Subcutaneous adipose tissue (tissue), 4 donors: ENCODE data around the gene ADGRG6. TPM values are rescaled to one million over a fixed set of nuclear protein-coding genes. Genes with fewer than 3 reads are reported as not detected.

Experiments used
- total RNA-seq, 4 donors: library from RNA; depleted of rRNA; stranded (reverse); fragments of >200 nt; gene quantifications; one replicate each; pipeline ENCODE4 v1.1.0, GENCODE V29; 2016
- TF ChIP-seq, protein P1 (sequence below): fragments of 450-650 bp; IDR thresholded peaks from one replicate; pipeline ENCODE4 v1.5.1; 2016; ENCODE audit warnings: low read depth, mild to moderate bottlenecking, control low read depth, antibody characterized with exemption, moderate library complexity

Gene ADGRG6
- total RNA-seq, 4 donors from 2014 or later, result 17.3 to 25.8 (median 18.7) TPM

DNA sequence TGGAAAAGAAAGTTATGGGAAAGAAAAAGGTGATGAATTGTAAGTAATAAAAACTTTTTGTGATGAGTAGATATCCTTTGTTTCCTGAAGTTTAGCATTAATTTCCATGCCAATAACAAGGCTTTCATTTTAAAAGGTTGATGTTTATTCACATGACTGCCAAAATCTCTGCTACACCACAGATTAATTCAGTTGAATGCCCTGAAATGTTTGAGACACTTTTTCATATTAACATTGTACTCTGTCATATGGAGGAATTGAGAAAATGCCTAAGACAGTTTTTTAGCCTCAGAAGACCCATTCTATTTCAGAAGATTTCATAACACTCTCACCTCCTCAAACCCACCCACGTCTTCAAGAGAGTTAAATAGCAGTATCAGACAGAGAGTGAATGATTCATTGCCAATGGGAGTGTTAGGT is 115.5 kb downstream of the ADGRG6 start:
- TF ChIP-seq, protein P1, sequence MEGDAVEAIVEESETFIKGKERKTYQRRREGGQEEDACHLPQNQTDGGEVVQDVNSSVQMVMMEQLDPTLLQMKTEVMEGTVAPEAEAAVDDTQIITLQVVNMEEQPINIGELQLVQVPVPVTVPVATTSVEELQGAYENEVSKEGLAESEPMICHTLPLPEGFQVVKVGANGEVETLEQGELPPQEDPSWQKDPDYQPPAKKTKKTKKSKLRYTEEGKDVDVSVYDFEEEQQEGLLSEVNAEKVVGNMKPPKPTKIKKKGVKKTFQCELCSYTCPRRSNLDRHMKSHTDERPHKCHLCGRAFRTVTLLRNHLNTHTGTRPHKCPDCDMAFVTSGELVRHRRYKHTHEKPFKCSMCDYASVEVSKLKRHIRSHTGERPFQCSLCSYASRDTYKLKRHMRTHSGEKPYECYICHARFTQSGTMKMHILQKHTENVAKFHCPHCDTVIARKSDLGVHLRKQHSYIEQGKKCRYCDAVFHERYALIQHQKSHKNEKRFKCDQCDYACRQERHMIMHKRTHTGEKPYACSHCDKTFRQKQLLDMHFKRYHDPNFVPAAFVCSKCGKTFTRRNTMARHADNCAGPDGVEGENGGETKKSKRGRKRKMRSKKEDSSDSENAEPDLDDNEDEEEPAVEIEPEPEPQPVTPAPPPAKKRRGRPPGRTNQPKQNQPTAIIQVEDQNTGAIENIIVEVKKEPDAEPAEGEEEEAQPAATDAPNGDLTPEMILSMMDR, result no peak

DNA sequence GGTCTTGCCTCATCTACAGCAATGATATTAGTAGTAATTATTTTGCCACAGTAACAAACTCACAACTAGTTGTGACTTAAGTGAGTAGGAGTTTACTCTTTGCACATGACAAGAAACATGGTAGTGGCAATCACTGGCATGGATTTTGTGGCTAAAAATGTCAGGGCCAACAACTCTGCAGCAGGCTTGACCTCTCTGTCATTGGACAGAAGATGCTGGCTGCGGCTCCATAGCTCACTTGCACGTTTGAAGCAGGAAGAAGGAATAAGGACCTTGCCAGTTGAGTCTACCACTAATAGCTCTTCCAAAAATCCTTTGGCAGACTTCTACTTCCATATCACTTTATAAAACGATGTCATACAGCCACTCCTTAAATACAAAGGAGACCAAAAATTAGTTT is 117.3 kb downstream of the ADGRG6 start:
- TF ChIP-seq, protein P1, result no peak

DNA sequence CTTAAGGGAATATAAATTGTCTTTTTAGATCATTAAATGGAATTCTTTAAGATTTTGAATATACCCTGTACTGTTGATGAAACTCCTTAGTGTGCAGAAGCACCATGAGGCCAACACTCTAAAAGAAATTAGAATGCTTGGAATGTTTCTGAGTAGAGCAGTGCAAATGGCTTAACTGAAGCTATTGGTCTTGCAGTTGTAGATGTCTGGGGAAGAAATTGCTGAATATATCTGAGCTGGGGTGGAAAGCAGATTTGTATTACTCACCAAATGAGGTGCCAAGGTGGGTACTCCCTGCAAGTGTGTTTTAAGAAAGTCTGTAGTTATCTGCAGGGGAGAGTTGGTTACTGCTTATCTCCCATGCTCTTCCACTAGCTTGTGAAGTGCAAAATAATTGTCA is 119.0 kb downstream of the ADGRG6 start:
- TF ChIP-seq, protein P1, result no peak

DNA sequence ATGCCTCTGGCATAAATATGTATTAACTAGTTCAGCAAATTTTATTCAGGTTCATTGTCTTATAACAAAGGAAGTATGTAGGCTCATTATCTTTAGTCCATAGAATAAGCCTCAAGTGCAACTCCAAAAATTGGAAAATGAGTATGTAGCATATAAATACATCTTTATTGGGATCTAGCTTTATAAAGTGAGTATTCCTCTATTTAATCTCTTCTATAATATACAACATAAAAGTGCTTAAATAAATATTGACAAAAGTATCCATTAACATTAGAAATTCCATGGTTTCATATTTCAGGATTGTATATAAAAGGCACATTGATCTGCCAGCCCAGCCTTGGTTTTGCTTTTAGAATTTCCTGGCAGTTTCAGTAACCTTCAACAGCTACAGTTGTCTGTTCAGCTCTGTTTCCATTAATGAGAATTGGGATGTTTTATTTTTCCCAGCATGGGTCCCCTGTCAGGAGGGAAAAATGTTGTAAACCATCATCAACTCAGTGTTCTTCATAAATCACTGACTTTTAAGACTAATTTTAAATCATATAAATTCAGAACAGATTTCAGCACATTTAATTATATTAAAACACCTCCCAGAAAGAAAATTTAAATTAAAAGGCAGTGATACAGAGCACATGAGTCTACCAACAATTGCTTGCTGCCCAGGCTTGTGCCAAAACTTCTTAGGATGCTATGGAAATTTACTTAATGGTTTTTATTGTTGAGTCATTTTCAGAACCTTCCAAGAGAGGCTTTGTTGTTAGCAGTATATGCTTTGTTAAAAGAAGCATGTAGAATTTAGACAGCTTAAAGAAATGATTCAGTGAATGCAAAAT is 119.7 kb downstream of the ADGRG6 start:
- TF ChIP-seq, protein P1, result no peak

DNA sequence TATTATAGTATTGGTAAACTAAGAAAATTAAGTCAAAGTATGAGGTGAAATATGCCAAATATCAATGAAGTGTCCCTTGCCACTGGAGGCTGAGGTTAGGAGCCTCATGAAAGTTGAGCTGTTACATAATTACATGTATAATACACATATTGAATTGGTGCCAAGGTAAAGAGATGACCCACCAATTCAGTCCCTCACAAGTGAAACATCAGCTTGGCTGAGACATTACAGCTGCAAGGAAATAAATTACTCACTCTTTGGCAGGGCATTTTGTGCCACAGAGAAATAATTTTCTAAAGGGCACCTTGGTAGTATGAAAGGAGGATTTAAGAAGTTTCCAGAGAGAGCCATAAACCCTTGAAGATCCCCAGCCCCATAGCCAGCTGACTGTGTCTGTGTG is 127.4 kb downstream of the ADGRG6 start:
- TF ChIP-seq, protein P1, result no peak

DNA sequence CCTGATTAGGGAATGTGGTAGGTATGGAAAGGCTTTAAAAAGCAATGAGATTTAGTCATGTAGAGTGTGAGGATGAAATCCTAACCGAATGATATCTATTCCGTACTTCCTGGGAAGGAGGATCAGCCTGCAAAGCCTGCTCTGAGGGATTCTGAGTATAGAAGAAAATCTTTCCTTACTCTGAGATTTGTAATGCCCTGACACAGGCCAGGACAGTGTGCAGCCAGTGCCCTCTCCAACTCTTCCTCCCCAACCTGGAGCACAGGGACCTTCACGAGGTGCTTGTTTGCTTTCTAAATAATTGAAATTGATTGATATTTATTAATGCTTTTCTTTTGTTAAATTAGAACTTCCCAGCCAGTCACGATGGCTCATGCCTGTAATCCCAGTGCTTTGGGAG is 131.6 kb downstream of the ADGRG6 start:
- TF ChIP-seq, protein P1, result no peak

DNA sequence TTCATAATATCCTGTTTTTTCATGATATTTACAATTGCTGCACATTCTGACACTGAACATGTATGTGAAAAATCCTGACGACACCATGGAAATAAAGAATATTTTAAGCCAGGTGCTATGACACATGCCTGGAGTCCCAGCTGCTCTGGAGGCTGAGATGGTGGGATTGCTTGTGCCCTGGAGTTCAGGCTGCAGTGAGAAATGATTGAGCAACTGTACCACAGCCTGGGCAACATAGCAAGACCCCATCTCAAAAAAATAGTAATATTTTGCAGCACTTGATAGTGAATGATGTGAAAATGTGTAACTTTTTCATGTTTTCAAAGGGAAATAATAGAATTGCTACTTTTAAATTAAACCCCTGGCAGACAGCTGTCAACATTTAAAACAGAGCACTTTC is 137.1 kb downstream of the ADGRG6 start:
- TF ChIP-seq, protein P1, result no peak
